GM21447 (cell line): ENCODE data around the gene PDS5B.
A peak's percentile ranks its signal among the peaks of the same experiment; 100 is the strongest.
"Not testable (repeated sequence)": the region's sequence is repeated elsewhere in the genome, so short reads cannot be mapped to it uniquely, and the experiment has no call there.

Experiments used
- ATAC-seq: cut with Tn5 transposase; IDR thresholded peaks from one replicate; pipeline ENCODE4 v1.9.1; 2021; ENCODE audit not compliant: unreplicated experiment

PDS5B gene

GRCh38 chr13:32781906-32782305 lies 195.7 kb downstream of the PDS5B start:
- ATAC-seq = no peak

DNA sequence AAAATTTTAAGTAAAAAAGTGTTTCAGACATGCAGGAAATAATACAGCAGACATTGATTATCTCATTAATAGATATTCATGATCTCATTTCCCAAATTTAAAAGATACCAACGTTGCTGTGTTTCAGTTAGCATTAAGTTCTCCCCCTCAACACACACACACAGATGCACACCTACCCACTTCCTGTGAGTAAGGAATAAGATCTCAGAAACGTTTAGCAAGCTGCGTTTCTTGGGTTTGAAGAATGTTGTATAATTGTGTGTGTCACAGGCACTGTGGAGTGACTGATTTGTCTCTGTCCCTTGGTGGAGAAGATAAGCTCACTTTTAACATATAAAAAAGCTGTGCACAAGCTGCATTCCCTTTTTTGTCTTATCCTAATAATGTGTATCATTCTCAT lies 196.8 kb downstream of the PDS5B start:
- no peak for ATAC-seq

DNA sequence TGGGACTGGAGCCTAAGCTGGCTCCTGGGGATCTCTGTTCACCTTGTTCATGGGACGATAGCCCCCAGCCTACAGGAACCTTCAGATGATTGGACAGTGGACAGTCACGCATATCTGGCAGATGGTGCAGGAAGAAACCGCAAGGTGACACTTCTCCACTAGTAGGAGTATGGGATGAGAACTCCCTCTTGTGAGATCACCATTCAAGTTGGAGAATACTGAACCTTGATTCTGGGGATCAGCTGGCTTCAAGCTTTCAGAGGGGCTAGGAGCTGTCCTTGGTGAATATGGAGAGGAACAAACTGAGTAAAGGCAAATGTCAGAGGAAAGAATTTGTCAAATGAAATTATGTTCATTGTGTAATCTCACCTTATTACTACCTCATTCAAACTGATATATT lies 204.5 kb downstream of the PDS5B start:
- ATAC-seq = no peak

DNA sequence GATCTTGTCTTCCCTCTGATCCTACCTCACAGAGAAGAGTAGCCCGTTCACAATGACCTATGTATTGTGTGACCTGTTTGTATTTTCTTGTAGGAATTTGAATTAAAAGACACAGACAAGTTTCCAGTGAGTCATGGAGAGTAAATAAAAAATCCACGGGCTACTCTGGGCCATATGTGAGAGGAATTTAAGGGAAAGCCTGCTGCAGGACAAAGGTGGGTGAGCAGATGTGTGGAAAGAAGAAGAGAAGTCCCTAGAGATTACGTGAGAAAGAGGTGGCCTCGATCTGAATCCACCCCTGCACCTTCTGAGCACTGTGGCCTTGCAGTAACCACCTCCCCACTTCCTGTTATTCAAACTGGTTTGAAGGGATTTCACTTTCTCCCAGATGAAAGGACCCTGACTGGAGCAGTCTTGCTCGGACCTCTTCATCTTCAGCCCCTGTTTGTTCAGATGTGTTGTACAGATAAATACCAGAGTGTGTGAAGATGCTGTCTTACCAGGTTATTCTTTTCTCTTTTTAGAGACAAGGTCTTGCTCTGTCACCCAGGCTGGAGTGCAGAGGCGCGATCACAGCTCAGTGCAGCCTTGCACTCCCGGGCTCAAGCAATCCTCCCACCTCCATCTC lies 205.4 kb downstream of the PDS5B start:
- ATAC-seq = peak; percentile 87

DNA sequence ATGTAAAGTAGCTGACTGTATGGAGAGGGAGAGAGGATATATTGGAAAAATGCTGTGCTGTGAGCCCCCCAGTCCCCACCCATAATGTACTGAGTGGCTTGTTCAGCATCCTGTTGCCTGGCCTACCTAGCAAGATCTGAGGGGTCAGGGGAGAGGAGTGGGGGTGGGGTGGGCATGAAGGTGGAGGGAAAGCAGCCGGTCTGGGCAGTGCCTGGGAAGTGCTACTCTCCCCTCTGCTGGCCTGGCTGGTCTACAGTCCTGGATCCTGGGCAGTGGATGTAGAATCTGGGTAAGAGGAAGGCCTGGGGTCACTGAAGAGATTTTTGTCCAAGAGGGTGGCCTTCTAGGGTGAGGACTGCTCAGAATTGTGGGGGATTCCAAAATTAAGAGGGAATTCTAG lies 210.5 kb downstream of the PDS5B start:
- ATAC-seq = no peak

DNA sequence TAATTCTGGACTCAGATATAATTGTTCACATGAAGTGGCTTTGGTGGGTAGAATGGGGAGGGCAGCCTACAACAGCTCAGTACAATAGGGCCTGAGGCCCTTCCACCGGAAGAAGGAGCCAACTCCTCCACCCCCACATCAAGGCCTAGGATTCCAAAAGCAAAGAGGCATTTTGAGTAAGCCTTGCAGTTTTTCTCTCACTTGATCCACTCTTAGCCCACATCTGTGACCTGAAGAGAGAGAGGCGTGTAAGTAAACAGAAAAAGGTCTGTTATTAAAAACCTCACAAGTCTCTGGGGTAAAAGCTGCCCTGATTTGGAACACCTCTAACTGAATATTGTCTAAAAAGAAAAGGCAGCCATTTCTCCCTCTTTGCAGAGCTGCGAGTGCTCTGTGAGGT lies 215.9 kb downstream of the PDS5B start:
- ATAC-seq = no peak

DNA sequence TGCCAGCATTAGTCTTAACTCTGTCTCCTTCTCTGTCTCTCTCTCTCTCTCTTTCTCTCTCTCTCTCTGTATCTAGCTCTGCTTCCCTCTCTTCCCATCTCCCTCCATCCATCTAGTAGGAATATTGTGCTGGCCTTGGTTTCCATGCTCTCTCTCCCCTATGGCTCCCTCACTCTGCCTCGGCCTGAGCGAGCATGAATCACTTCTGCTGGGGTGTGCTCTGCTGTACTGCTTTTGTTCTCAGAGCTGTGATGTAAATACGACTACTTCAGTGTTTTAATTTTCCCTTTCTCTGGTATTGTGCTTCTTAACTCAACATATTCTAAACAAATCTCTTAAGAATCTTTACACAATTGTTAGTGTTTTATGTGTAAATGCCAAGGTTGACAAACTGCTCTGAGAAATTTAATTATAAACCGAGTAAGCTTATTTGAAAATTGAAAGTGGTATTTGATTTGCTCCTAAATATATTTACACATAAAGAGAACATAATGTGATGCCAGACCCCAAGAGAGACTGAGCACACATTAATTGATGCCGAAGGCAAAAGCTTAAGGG lies 218.5 kb downstream of the PDS5B start:
- no peak for ATAC-seq

DNA sequence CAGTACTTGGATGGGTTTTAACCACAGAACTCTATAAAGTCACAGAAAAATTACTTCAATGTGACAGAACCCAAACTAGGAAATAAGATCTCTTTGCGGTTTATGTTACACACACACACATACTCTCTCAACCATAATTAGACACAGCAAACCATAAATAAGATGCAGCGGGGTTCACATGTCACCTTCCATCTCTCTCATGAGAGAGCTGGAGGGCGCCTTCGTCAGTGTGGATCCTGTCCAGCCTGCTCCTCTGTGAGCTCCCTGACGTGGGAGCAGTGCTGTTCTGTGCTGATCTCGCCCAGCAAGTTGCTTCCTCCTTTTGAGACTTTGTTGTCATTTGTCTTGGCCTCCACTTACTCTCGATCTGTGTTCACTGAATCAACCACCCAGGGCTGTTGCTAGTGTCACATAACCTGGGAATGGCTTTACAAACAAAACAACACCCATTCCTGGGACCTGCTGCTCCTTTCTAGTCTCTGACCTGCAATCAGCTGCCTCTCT lies 225.1 kb downstream of the PDS5B start:
- ATAC-seq = peak; percentile 77

GRCh38 chr13:32821149-32821688 lies 235.0 kb downstream of the PDS5B start:
- no peak for ATAC-seq

DNA sequence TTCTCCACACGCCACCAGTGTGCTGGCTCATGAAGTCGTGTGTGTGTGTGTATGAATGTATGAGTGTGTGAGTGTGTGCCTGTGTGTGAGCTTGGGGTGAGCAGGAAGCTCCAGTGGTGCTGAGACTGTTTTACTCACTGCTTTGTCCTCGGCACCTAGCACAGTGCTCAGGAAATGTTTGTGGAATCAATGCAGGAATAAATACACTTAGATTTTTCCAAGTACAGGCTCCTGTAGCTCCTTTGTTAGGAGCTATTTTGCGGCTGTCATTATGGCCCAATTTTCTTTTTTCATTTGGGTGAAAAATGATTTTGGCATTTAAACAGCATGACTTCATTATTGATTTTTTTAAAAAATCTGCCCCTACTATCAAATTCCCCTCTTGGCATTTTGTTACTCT lies 236.5 kb downstream of the PDS5B start:
- no peak for ATAC-seq

DNA sequence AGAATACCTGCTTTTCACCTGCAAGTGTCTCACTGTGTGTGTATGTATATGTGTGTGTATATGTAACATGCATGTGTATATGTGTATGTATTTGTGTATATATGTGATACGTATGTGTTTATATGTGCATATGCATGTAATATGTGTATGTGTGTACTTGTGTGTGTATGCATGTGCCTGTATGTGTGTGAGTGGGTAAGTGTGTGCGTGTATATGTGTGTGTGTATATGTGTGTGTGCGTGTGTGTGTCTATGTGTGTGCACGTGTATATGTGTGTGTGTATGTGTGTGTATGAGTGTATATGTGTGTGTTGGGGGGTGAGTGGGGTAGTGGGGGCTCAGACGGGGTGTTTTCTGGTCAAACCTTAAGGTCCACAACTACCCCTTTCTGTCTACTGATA lies 237.3 kb downstream of the PDS5B start:
- ATAC-seq = no peak

DNA sequence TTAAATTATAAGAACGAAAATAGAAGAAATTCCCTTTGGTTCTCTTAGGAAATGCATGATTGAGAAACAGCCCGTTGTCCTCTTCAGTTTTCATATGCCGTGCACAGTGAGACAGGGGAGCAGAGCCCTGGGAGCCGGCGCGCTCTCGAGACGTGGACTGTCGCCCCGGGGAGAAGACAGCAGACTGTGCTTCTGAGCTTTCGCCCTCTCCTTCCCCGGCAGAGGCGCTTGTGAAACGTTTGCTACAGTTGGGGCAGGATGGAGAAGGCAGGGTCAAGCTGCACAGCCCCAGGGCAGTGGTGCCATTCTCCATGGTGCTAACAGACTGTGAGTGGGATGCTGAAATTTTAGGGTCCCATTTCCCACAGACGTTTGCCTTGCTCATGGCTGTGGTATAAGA lies 237.8 kb downstream of the PDS5B start:
- no peak for ATAC-seq

GRCh38 chr13:32824675-32825074 lies 238.4 kb downstream of the PDS5B start:
- ATAC-seq = no peak

GRCh38 chr13:32825481-32825880 lies 239.2 kb downstream of the PDS5B start:
- ATAC-seq = no peak

DNA sequence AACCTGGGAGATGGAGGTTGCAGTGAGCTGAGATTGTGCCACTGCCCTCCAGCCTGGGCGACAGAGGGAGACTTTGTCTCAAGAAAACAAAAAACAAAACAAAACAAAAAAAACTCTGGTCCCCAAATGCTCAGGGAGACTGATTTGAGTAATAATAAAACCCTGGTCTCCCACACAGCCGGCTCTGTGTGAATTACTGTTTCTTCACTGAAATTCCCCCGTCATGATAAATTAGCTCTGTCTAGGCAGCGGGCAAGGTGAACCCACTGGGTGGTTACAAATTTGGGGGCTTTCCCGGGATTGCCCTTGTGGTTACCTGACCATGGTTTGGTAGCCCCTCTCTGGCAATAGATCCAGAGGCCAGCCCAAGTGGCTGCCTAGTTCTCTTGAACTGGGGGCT lies 240.1 kb downstream of the PDS5B start:
- not testable (repeated sequence) for ATAC-seq
